GM12891 (cell line): ENCODE results near the gene MGAT3.

Experiments
- DNase-seq: peaks from one replicate; pipeline ENCODE4 v3.0.0; 2011; ENCODE audit warnings: low spot score; ENCODE audit not compliant: insufficient read length
- FAIRE-seq: peaks from 2 replicates; lab custom pipeline; 2011; peaks lifted over from hg19 to GRCh38; lab: Jason Lieb, UNC
- PAX5 ChIP-seq: IDR thresholded peaks from 2 replicates; pipeline ENCODE4 v1.6.1; 2011; ENCODE audit warnings: low read length, moderate library complexity, mild to moderate bottlenecking; ENCODE audit not compliant: insufficient read depth, severe bottlenecking
- POLR2A ChIP-seq: IDR thresholded peaks from 2 replicates; pipeline ENCODE4 v1.6.1; 2011; ENCODE audit warnings: low read depth, low read length, control low read depth
- POLR2AphosphoS5 ChIP-seq: IDR thresholded peaks from 2 replicates; pipeline ENCODE4 v1.6.1; 2011; ENCODE audit warnings: low read depth, low read length, control low read depth
- POU2F2 ChIP-seq: IDR thresholded peaks from 2 replicates; pipeline ENCODE4 v1.6.1; 2011; ENCODE audit warnings: low read depth, mild to moderate bottlenecking, control low read depth, low read length, moderate library complexity
- SPI1 ChIP-seq: IDR thresholded peaks from 2 replicates; pipeline ENCODE4 v1.6.1; 2011; ENCODE audit warnings: low read depth, low read length, control low read depth
- TAF1 ChIP-seq: IDR thresholded peaks from 2 replicates; pipeline ENCODE4 v1.6.1; 2011; ENCODE audit warnings: low read depth, low read length, control low read depth

The MGAT3 gene

GRCh38 chr22:39508393-39508792 lies 51.6 kb downstream of the MGAT3 start:
- TF ChIP-seq SPI1 (no peak), POLR2AphosphoS5 (no peak), POU2F2 (no peak), PAX5 (no peak), TAF1 (no peak), POLR2A (no peak)
- DNase-seq (no peak), FAIRE-seq (no peak)

GRCh38 chr22:39510529-39511149 lies 53.8 kb downstream of the MGAT3 start:
- TF ChIP-seq POLR2AphosphoS5, result no peak
- TF ChIP-seq SPI1, result no peak
- no peak for TF ChIP-seq TAF1
- no peak for TF ChIP-seq POLR2A
- TF ChIP-seq PAX5, result no peak
- TF ChIP-seq POU2F2, result no peak
- FAIRE-seq (no peak), DNase-seq (no peak)

- no peak for FAIRE-seq
- no peak for DNase-seq
- TF ChIP-seq SPI1, result no peak
- TF ChIP-seq POLR2A, result no peak
- TF ChIP-seq POU2F2, result no peak
Observed at GRCh38 chr22:39511226-39511625, 54.4 kb downstream of the MGAT3 start.

GRCh38 chr22:39512026-39512425 lies 55.2 kb downstream of the MGAT3 start:
- DNase-seq (no peak), FAIRE-seq (no peak)
- TF ChIP-seq POLR2A (no peak), POU2F2 (no peak), POLR2AphosphoS5 (no peak), PAX5 (no peak), TAF1 (no peak), SPI1 (no peak)

- no peak for TF ChIP-seq SPI1
- TF ChIP-seq POLR2AphosphoS5, result no peak
- TF ChIP-seq POU2F2, result no peak
- no peak for TF ChIP-seq TAF1
- TF ChIP-seq PAX5, result no peak
- no peak for TF ChIP-seq POLR2A
- DNase-seq (no peak), FAIRE-seq (no peak)
Observed at GRCh38 chr22:39513791-39514190, 57.0 kb downstream of the MGAT3 start.

- FAIRE-seq, result peak; percentile 81
- no peak for DNase-seq
- TF ChIP-seq POU2F2 (no peak), PAX5 (no peak), POLR2A (no peak), TAF1 (no peak), POLR2AphosphoS5 (no peak), SPI1 (no peak)
Observed at GRCh38 chr22:39514373-39514973, 57.7 kb downstream of the MGAT3 start.

GRCh38 chr22:39515266-39516050 lies 58.6 kb downstream of the MGAT3 start:
- FAIRE-seq, result peak; percentile 64
- DNase-seq, result no peak
- TF ChIP-seq POU2F2 (no peak), POLR2AphosphoS5 (no peak)

- no peak for DNase-seq
- no peak for TF ChIP-seq PAX5
- no peak for TF ChIP-seq SPI1
- no peak for TF ChIP-seq POLR2AphosphoS5
- no peak for TF ChIP-seq TAF1
- TF ChIP-seq POLR2A, result 0 out of 2 replicates have a peak, but pooled peaks have one; percentile 44
- no peak for FAIRE-seq
Observed at GRCh38 chr22:39517470-39517869, 60.7 kb downstream of the MGAT3 start.

- no peak for FAIRE-seq
- TF ChIP-seq POLR2AphosphoS5, result peak; percentile 46; the same call in 1 of the 2 replicates
- no peak for TF ChIP-seq PAX5
- TF ChIP-seq SPI1, result no peak
- no peak for TF ChIP-seq POU2F2
- no peak for DNase-seq
Observed at GRCh38 chr22:39518144-39518786, 61.5 kb downstream of the MGAT3 start.
